HFFc6 (cell line): ENCODE measurements around the gene PALM. TPM values are rescaled to one million over a fixed set of nuclear protein-coding genes. Genes with fewer than 3 reads are reported as not detected.
"Not testable (repeated sequence)": the region's sequence is repeated elsewhere in the genome, so short reads cannot be mapped to it uniquely, and the experiment has no call there.

Experiments used
- DNase-seq: peaks from one replicate; pipeline ENCODE4 v3.0.0-alpha.2; 2018
- H3K27ac Mint-ChIP-seq: 2 replicates; pipeline ENCODE4 v1.8.0; 2020; ENCODE audit warnings: mild to moderate bottlenecking, mixed read lengths
- H3K27me3 Mint-ChIP-seq: 2 replicates; pipeline ENCODE4 v1.8.0; 2021; ENCODE audit warnings: mild to moderate bottlenecking, moderate library complexity, mixed read lengths; ENCODE audit not compliant: insufficient read depth
- H3K36me3 Mint-ChIP-seq: 2 replicates; pipeline ENCODE4 v1.8.0; 2021; ENCODE audit warnings: low read depth, mixed read lengths
- H3K4me1 Mint-ChIP-seq: 2 replicates; pipeline ENCODE4 v1.8.0; 2020; ENCODE audit warnings: low read depth, mixed read lengths
- H3K4me3 Mint-ChIP-seq: 2 replicates; pipeline ENCODE4 v1.8.0; 2020; ENCODE audit warnings: mild to moderate bottlenecking, moderate library complexity, mixed read lengths
- H3K9me3 Mint-ChIP-seq: 2 replicates; pipeline ENCODE4 v1.8.0; 2020; ENCODE audit warnings: mild to moderate bottlenecking, mixed read lengths
- total RNA-seq, 6 experiments: library from RNA; stranded (reverse); fragmentation: NEBNext Ultra II Directional; extraction: Animal tissue kit (Norgen Biotek cat#: 25700); gene quantifications; 2 replicates in 1 of 6; 3 replicates in 5 of 6; pipeline ENCODE4 v1.2.3, GENCODE V29; 2021
- TF ChIP-seq, protein P1 (sequence below): fragments of 200-600 bp; sonication (generic); IDR thresholded peaks from 2 replicates; pipeline ENCODE4 v1.5.0; 2021; ENCODE audit warnings: antibody characterized with exemption, mild to moderate bottlenecking

PALM gene
- total RNA-seq, 6 experiments from 2014 or later, result 0.14 to 0.15 TPM; not detected in 4

DNA sequence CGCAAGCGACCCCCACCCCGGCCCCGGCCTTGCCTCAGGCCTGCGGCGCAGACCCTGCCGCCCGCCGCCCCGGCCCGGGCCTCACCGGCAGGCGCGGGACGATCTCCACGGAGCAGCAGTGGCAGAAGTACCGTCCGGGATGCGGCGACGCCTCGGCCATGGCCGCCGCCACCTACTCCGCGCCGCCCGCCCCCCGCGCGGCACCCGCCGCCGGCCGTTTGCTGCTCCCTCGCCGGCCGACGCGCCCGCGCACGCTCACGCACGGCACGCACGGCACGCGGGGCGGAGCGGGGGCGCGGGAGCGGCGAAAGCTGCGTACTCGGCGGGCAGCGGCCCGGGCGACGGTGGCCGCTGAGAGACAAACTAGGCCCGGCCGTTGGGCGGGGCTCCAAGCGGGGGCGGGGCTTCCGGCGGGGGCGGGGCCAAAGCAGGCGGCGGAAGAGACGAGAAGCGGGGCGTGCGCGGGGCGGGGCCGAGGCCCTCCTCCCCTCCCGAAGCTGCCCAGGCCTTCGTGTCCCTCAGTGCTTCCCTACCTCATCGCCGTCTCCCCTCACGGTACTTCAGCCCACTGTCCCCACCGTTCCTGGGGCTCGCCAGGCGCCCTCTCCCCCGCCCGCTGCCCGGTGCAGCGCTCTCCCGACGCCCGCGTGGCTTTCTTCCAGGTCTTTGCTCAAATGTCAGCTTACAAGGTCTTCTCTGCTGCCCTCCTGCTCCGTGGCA lies 45.6 kb upstream of the PALM start, which contains the start of gene RNF126:
TSS of gene RNF126 (minus strand) at position 253 of the 720 bp plus-strand sequence. CDS start at position 160, 93 bp downstream.
- Mint-ChIP-seq H3K4me3 (peak within 1 kb of the TSS; percentile 91), H3K27me3 (peaks cover 3% of the 10 kb centered on the region), H3K36me3 (no peaks in the 10 kb centered on the region), H3K27ac (peak within 1 kb of the TSS; percentile 82), H3K4me1 (peaks cover 32% of the 10 kb centered on the region), H3K9me3 (no peaks in the 10 kb centered on the region)
- peak; percentile 76 for DNase-seq
- TF ChIP-seq, protein P1, sequence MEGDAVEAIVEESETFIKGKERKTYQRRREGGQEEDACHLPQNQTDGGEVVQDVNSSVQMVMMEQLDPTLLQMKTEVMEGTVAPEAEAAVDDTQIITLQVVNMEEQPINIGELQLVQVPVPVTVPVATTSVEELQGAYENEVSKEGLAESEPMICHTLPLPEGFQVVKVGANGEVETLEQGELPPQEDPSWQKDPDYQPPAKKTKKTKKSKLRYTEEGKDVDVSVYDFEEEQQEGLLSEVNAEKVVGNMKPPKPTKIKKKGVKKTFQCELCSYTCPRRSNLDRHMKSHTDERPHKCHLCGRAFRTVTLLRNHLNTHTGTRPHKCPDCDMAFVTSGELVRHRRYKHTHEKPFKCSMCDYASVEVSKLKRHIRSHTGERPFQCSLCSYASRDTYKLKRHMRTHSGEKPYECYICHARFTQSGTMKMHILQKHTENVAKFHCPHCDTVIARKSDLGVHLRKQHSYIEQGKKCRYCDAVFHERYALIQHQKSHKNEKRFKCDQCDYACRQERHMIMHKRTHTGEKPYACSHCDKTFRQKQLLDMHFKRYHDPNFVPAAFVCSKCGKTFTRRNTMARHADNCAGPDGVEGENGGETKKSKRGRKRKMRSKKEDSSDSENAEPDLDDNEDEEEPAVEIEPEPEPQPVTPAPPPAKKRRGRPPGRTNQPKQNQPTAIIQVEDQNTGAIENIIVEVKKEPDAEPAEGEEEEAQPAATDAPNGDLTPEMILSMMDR, result no peak

DNA sequence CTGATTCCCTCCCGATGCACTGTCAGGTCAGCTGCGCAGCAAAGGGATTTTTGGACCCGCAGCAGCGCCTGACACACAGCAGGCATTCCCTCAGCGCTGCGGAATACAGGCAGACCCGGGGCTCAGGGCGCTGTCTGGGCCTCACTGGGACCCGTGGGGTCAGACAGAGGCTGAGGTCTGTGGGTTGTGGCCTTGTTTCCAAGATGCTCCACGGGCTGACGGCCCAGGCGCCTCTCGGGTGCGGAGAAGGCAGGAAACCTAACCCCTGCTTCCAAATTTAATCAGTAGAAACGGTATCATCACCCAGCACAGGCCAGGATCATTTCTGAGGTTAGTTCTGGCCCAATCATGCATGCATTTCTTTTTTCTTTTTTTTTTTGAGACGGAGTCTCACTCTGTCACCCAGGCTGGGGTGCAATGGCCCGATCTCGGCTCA lies 45.0 kb upstream of the PALM start:
- DNase-seq, result no peak
- TF ChIP-seq, protein P1, result 0 out of 2 replicates have a peak, but pooled peaks have one; percentile 7
- Mint-ChIP-seq H3K27ac (peak overlapping the region; percentile 82), H3K27me3 (peaks cover 3% of the 10 kb centered on the region), H3K36me3 (no peaks in the 10 kb centered on the region), H3K4me3 (peak overlapping the region; percentile 88), H3K9me3 (no peaks in the 10 kb centered on the region), H3K4me1 (peaks cover 32% of the 10 kb centered on the region)

- 0 out of 2 replicates have a peak overlapping the region, but pooled peaks have one; percentile 25 for H3K27ac Mint-ChIP-seq
- TF ChIP-seq, protein P1, result peak; percentile 95
- peaks cover 5% of the 10 kb centered on the region; the same call in 1 of the 2 replicates for H3K9me3 Mint-ChIP-seq
- peak overlapping the region; percentile 62 for H3K4me3 Mint-ChIP-seq
- peak; percentile 36 for DNase-seq
- peaks cover 3% of the 10 kb centered on the region for H3K27me3 Mint-ChIP-seq
- H3K4me1 Mint-ChIP-seq, result peaks cover 32% of the 10 kb centered on the region
- no peaks in the 10 kb centered on the region for H3K36me3 Mint-ChIP-seq
These were observed 43.8 kb upstream of the PALM start for GRCh38 chr19:664913-665443.

DNA sequence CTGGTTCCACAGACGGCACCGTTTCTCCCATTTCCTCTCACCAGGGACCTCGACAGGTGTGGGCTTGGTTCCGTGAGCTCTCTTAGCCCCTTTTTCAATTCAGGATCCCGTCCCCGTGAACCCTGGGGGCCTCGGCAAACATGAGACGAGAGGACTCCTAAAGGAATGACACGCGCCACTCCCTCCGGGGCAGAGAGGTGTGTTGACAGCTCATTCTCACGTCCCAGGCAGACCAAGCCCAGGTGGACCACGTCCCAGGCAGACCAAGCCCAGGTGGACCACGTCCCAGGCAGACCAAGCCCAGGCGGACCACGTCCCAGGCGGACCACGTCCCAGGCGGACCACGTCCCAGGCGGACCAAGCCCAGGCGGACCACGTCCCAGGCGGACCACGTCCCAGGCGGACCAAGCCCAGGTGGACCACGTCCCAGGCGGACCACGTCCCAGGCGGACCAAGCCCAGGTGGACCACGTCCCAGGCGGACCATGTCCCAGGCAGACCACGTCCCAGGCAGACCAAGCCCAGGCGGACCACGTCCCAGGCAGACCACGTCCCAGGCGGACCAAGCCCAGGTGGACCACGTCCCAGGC lies 41.7 kb upstream of the PALM start:
- H3K36me3 Mint-ChIP-seq, DNase-seq, H3K27ac Mint-ChIP-seq, H3K9me3 Mint-ChIP-seq, H3K27me3 Mint-ChIP-seq, H3K4me3 Mint-ChIP-seq: not testable (repeated sequence)
- peaks cover 15% of the 10 kb centered on the region; the same call in 1 of the 2 replicates for H3K4me1 Mint-ChIP-seq

GRCh38 chr19:668675-669434 lies 39.9 kb upstream of the PALM start:
- H3K4me3 Mint-ChIP-seq, H3K36me3 Mint-ChIP-seq, H3K9me3 Mint-ChIP-seq, DNase-seq, H3K27ac Mint-ChIP-seq, H3K4me1 Mint-ChIP-seq, H3K27me3 Mint-ChIP-seq: not testable (repeated sequence)

- Mint-ChIP-seq H3K36me3 (no peaks in the 10 kb centered on the region), H3K4me1 (peaks cover 6% of the 10 kb centered on the region), H3K27ac (no peak overlapping the region), H3K9me3 (peaks cover 5% of the 10 kb centered on the region; the same call in 1 of the 2 replicates), H3K4me3 (no peak overlapping the region), H3K27me3 (peaks cover 3% of the 10 kb centered on the region; the same call in 1 of the 2 replicates)
- TF ChIP-seq, protein P1, result peak; percentile 26
- no peak for DNase-seq
These were observed 38.1 kb upstream of the PALM start for GRCh38 chr19:670609-671075.
